Natural killer cell (primary cell): ENCODE data around the gene NTRK2. TPM values are rescaled to one million over a fixed set of nuclear protein-coding genes. Genes with fewer than 3 reads are reported as not detected.

Experiments used
- ATAC-seq, 3 donors: fragments of 150-1000 bp in 2 of 3; fragments of 200-7000 bp in 1 of 3; cut with Tn5 transposase; 1 replicate in 1 of 3; 2 replicates in 2 of 3; pipeline ENCODE4 v1.10.0; 2021; ENCODE audit warnings: mild to moderate bottlenecking in 2 of 3, moderate library complexity in 2 of 3
- DNase-seq, 2 donors: peaks; one replicate each; pipeline versions ENCODE4 v3.0.0 to v3.0.0-alpha.2; 2013 to 2021; ENCODE audit warnings: mixed read lengths in 1 of 2
- H3K27ac ChIP-seq: one replicate; pipeline ENCODE4 v1.5.1; 2013; ENCODE audit warnings: mild to moderate bottlenecking, low read length
- H3K27me3 ChIP-seq: one replicate; pipeline ENCODE4 v1.6.1; 2013; ENCODE audit warnings: low read length; ENCODE audit not compliant: control insufficient read depth, insufficient read depth
- H3K36me3 ChIP-seq: one replicate; pipeline ENCODE4 v1.6.1; 2013; ENCODE audit warnings: low read length; ENCODE audit not compliant: control insufficient read depth, insufficient read depth
- H3K4me1 ChIP-seq: one replicate; pipeline ENCODE4 v1.6.1; 2013; ENCODE audit warnings: low read length; ENCODE audit not compliant: control insufficient read depth, insufficient read depth
- H3K4me3 ChIP-seq: one replicate; pipeline ENCODE4 v1.5.1; 2013; ENCODE audit warnings: low read length
- H3K9me3 ChIP-seq: one replicate; pipeline ENCODE4 v1.6.1; 2013; ENCODE audit warnings: low read length; ENCODE audit not compliant: control insufficient read depth, insufficient read depth
- H3K27ac Mint-ChIP-seq, 2 donors: one replicate each; pipeline ENCODE4 v1.8.0; 2022; ENCODE audit warnings: mild to moderate bottlenecking in 2 of 2, mixed read lengths in 2 of 2, moderate library complexity in 1 of 2
- H3K27me3 Mint-ChIP-seq, 2 donors: one replicate each; pipeline ENCODE4 v1.8.0; 2022; ENCODE audit warnings: low read depth in 2 of 2, mixed read lengths in 2 of 2
- H3K36me3 Mint-ChIP-seq: one replicate; pipeline ENCODE4 v1.8.0; 2022; ENCODE audit warnings: mixed read lengths
- H3K4me1 Mint-ChIP-seq, 2 donors: one replicate each; pipeline ENCODE4 v1.8.0; 2022; ENCODE audit warnings: mixed read lengths in 2 of 2
- H3K4me3 Mint-ChIP-seq: one replicate; pipeline ENCODE4 v1.8.0; 2022; ENCODE audit warnings: mild to moderate bottlenecking, moderate library complexity, mixed read lengths
- H3K9me3 Mint-ChIP-seq, 2 donors: one replicate each; pipeline ENCODE4 v1.8.0; 2022; ENCODE audit warnings: mixed read lengths in 2 of 2
- CTCF ChIP-seq: fragments of 200-600 bp; IDR thresholded peaks from one replicate; pipeline ENCODE4 v1.8.0; 2022; ENCODE audit warnings: antibody characterized with exemption
- WGBS: methylation state at CpG from one replicate; pipeline ENCODE4 v1.1.7; 2013; ENCODE audit warnings: missing lambda C conversion rate; ENCODE audit not compliant: insufficient coverage; 5-methylcytosine and 5-hydroxymethylcytosine counted together
- intact Hi-C: fragments of 100-400 bp; cut with micrococcal nuclease; formaldehyde crosslinking; loops from one replicate; pipeline ENCODE4 v1.14.2; 2022
- total RNA-seq, 4 donors: library from RNA; stranded (reverse); fragments of 120-200 nt in 1 of 4; gene quantifications; one replicate each; pipeline versions ENCODE4 v1.2.3 to v1.2.4, GENCODE V29; 2013 to 2022

NTRK2 gene
- total RNA-seq, 3 donors from 2014 or later (not counting 1 experiment from before 2014, with no cell fraction given), result 0.08 TPM; not detected in 2

GRCh38 chr9:84955155-84955554, 285.6 kb downstream of the NTRK2 start:
- H3K4me1 Mint-ChIP-seq, result peaks cover 0 to 7% of the 10 kb centered on the region in 2 donors
- ATAC-seq, result no peak
- H3K4me1 ChIP-seq, result no peaks in the 10 kb centered on the region
- no peak overlapping the region for H3K4me3 Mint-ChIP-seq
- no peak overlapping the region for H3K27ac Mint-ChIP-seq
- H3K9me3 Mint-ChIP-seq, result no peaks in the 10 kb centered on the region
- H3K9me3 ChIP-seq, result no peaks in the 10 kb centered on the region
- no peaks in the 10 kb centered on the region for H3K27me3 ChIP-seq
- intact Hi-C loops, result no loop called here
- no peak for TF ChIP-seq CTCF
- DNase-seq, result no peak
- no peaks in the 10 kb centered on the region for H3K36me3 ChIP-seq
- H3K36me3 Mint-ChIP-seq, result no peaks in the 10 kb centered on the region
- 94% methylated on average over 18 of the region's 18 CpGs for WGBS
- no peak overlapping the region for H3K27ac ChIP-seq
- H3K27me3 Mint-ChIP-seq, result peaks cover 15 to 29% of the 10 kb centered on the region in 2 donors
- no peak overlapping the region for H3K4me3 ChIP-seq

GRCh38 chr9:84955971-84956370, 286.4 kb downstream of the NTRK2 start:
- no peak overlapping the region for H3K27ac ChIP-seq
- no peaks in the 10 kb centered on the region for H3K27me3 ChIP-seq
- H3K36me3 Mint-ChIP-seq, result no peaks in the 10 kb centered on the region
- no peaks in the 10 kb centered on the region for H3K4me1 ChIP-seq
- H3K36me3 ChIP-seq, result no peaks in the 10 kb centered on the region
- peaks cover 0 to 7% of the 10 kb centered on the region in 2 donors for H3K4me1 Mint-ChIP-seq
- peaks cover 15 to 31% of the 10 kb centered on the region in 2 donors for H3K27me3 Mint-ChIP-seq
- DNase-seq, result no peak
- no peak overlapping the region for H3K4me3 Mint-ChIP-seq
- ATAC-seq, result no peak
- no peak overlapping the region for H3K27ac Mint-ChIP-seq
- H3K9me3 ChIP-seq, result no peaks in the 10 kb centered on the region
- intact Hi-C loops, result no loop called here
- H3K4me3 ChIP-seq, result no peak overlapping the region
- 88% methylated on average over 4 of the region's 4 CpGs for WGBS
- no peak for TF ChIP-seq CTCF
- H3K9me3 Mint-ChIP-seq, result no peaks in the 10 kb centered on the region

GRCh38 chr9:84959339-84959738, 289.8 kb downstream of the NTRK2 start:
- no peaks in the 10 kb centered on the region for H3K36me3 ChIP-seq
- no peaks in the 10 kb centered on the region for H3K36me3 Mint-ChIP-seq
- H3K27me3 ChIP-seq, result no peaks in the 10 kb centered on the region
- TF ChIP-seq CTCF, result no peak
- H3K4me3 ChIP-seq, result no peak overlapping the region
- no peak for ATAC-seq
- no peak overlapping the region for H3K4me3 Mint-ChIP-seq
- 80% methylated on average over 5 of the region's 5 CpGs for WGBS
- H3K27ac Mint-ChIP-seq, result no peak overlapping the region
- peaks cover 0 to under 1% of the 10 kb centered on the region in 2 donors for H3K4me1 Mint-ChIP-seq
- no peak overlapping the region for H3K27ac ChIP-seq
- H3K27me3 Mint-ChIP-seq, result peaks cover 14 to 37% of the 10 kb centered on the region in 2 donors
- no peaks in the 10 kb centered on the region for H3K9me3 Mint-ChIP-seq
- no peaks in the 10 kb centered on the region for H3K4me1 ChIP-seq
- no peaks in the 10 kb centered on the region for H3K9me3 ChIP-seq
- intact Hi-C loops, result no loop called here
- no peak for DNase-seq
